Measurements from ENCODE around the gene ZBTB8B. TPM values are rescaled to one million over a fixed set of nuclear protein-coding genes. Genes with fewer than 3 reads are reported as not detected.
"Not testable (repeated sequence)": the region's sequence is repeated elsewhere in the genome, so short reads cannot be mapped to it uniquely, and the experiment has no call there.

ZBTB8B gene
- total RNA-seq, 1 donor from 2014 or later = not detected

DNA sequence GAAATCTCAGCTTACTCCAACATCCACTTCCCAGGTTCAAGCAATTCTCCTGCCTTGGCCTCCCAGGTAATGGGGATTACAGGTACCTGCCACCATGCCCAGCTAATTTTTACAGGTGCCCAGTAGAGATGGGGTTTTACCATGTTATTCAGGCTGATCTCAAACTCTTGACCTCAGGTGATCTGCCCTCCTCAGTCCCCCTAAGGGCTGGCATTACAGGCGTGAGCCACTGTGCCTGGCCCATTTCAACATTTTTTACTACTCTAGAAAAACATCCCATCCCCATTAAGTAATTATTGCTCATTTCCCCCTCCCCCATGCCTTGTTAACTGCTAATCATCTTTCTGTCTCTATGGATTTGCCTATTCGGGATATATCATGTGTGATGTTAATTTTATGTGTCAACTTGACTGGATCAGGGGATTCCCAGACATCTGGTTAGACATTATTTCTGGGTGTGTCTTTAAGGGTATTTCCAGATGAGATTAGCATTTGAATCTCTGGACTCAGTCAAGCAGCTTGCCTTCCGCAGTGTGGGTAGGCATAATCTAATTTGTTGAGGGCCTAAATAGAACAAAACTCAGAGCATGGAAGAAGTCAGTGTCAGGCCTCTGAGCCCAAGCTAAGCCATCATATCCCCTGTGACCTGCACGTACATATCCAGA lies 33.0 kb upstream of the ZBTB8B start:
- intact Hi-C loops (cut with DNase I) = no loop called here
- DNase-seq (ENCODE audit: extremely low spot score in 2 of 2) = no peak
- Histone ChIP-seq H3K36me3 (no peaks in the 10 kb centered on the region), H3K4me1 (peaks cover 2% of the 10 kb centered on the region), H3K27ac (no peak overlapping the region), H3K4me3 (no peak overlapping the region), H3K27me3 (no peaks in the 10 kb centered on the region), H3K9me3 (no peaks in the 10 kb centered on the region)
- TF ChIP-seq POLR2AphosphoS5 (IDR thresholded peaks at IDR 0.05; ENCODE audit: insufficient read depth in 1 of 2, low read depth in 1 of 2) (no peak), POLR2A (IDR thresholded peaks at IDR 0.05) (no peak)
- TF ChIP-seq, protein P1, sequence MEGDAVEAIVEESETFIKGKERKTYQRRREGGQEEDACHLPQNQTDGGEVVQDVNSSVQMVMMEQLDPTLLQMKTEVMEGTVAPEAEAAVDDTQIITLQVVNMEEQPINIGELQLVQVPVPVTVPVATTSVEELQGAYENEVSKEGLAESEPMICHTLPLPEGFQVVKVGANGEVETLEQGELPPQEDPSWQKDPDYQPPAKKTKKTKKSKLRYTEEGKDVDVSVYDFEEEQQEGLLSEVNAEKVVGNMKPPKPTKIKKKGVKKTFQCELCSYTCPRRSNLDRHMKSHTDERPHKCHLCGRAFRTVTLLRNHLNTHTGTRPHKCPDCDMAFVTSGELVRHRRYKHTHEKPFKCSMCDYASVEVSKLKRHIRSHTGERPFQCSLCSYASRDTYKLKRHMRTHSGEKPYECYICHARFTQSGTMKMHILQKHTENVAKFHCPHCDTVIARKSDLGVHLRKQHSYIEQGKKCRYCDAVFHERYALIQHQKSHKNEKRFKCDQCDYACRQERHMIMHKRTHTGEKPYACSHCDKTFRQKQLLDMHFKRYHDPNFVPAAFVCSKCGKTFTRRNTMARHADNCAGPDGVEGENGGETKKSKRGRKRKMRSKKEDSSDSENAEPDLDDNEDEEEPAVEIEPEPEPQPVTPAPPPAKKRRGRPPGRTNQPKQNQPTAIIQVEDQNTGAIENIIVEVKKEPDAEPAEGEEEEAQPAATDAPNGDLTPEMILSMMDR (IDR thresholded peaks at IDR 0.05) = no peak

DNA sequence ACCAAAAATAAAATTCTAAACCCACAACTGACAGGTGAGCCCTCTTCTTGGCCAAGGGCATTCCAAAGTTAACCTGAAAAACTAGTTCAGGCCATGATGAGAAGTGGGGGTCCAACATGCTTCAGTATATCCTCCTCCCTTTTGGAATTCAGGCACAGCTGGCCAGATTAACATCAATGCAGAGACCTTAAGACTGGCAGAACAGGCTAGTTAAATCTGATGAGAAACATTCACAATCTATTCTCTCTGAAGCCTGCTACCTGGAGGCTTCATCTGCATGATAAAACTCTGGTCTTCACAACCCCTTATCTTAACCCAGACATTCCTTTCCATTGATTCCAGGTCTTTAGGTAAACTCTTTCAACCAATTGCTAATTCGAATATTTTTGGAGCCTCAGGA lies 26.7 kb upstream of the ZBTB8B start:
- no peaks in the 10 kb centered on the region for H3K36me3 ChIP-seq
- no peaks in the 10 kb centered on the region for H3K9me3 ChIP-seq
- no peaks in the 10 kb centered on the region for H3K4me1 ChIP-seq
- no peak overlapping the region for H3K27ac ChIP-seq
- no peak for TF ChIP-seq POLR2A (IDR thresholded peaks at IDR 0.05)
- TF ChIP-seq, protein P1 (IDR thresholded peaks at IDR 0.05) = no peak
- no peak for TF ChIP-seq POLR2AphosphoS5 (IDR thresholded peaks at IDR 0.05; ENCODE audit: insufficient read depth in 1 of 2, low read depth in 1 of 2)
- intact Hi-C loops (cut with DNase I) = no loop called here
- no peaks in the 10 kb centered on the region for H3K27me3 ChIP-seq
- H3K4me3 ChIP-seq = no peak overlapping the region
- DNase-seq (ENCODE audit: extremely low spot score in 2 of 2) = no peak

DNA sequence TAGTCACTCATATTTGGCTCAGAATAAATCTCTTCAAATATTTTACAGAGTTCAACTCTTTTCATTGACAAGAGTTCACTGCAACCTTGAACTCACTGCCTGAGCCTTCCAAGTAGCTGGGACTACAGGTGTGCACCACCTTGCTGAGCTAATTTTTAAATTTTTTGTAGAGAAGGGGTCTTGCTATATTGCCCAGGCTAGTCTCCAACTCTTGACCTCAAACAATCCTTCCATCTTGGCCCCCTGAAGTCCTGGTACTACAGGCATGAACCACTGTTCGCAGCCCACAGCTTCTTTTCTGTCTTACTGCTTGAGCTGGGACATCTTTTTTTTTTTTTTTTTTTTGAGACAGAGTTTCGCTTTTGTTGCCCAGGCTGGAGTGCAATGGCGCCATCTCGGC lies 26.1 kb upstream of the ZBTB8B start:
- H3K9me3 ChIP-seq; intact Hi-C loops (cut with DNase I); H3K36me3 ChIP-seq; H3K4me3 ChIP-seq; H3K4me1 ChIP-seq; DNase-seq (ENCODE audit: extremely low spot score in 2 of 2); H3K27me3 ChIP-seq; H3K27ac ChIP-seq: not testable (repeated sequence)

DNA sequence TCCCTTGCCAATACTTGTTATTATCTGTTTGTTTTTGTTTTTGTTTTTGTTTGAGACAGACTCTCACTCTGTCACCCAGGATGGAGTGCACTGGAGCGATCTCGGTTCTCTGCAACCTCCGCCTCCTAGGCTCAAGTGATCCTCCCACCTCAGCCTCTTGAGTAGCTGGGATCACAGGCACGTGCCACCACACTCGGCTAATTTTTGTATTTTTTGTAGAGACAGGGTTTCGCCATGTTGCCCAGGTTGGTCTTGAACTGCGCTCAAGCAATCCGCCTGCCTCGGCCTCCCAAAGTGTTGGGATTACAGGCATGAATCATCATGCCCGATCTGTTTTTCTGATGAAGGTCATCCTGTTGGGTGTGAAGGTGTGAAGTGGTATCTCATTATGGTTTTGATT lies 23.4 kb upstream of the ZBTB8B start:
- not testable (repeated sequence) for DNase-seq (ENCODE audit: extremely low spot score in 2 of 2); H3K36me3 ChIP-seq; H3K27ac ChIP-seq

DNA sequence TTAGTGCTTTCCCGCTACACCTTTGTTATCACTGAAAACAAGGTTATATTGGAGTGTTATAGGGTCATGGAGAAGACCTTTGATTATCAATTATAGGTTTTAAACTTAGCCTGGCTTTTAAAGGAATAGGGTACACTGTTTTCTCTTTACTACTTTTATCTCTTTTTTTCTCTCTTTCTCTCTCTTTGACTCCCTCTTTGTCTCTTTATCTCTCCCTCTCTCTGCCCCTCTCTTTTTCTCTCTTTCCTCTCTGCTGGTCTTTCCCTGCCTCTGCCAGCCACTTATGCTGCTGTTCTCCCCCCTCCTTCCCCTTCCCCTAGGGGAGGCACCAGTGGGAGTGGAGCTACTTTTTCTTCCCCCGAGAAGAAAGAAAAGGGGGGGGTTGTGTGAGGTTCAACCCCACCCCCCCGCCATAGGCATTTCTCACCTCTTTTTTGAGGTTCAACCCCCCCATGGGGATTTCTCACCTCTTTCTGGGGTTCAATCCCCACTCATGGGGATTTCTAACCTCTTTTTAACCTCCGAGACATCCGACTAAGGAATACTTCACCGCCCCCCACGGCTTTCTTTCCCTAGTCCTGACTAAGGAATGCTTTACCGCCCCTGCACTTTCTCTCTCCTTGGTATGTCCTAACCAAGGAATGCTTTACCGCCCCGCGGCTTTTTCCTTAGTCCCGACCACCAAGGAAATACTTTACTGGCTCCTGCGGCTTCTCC lies 17.2 kb upstream of the ZBTB8B start:
- Histone ChIP-seq H3K9me3 (no peaks in the 10 kb centered on the region), H3K4me3 (peak overlapping the region in 1 of 2 donors; percentile 16), H3K4me1 (no peaks in the 10 kb centered on the region), H3K27ac (no peak overlapping the region), H3K27me3 (no peaks in the 10 kb centered on the region), H3K36me3 (no peaks in the 10 kb centered on the region)
- TF ChIP-seq POLR2AphosphoS5 (IDR thresholded peaks at IDR 0.05; ENCODE audit: insufficient read depth in 1 of 2, low read depth in 1 of 2) (no peak), POLR2A (IDR thresholded peaks at IDR 0.05) (no peak)
- TF ChIP-seq, protein P1 (IDR thresholded peaks at IDR 0.05) = no peak
- no peak for DNase-seq (ENCODE audit: extremely low spot score in 2 of 2)
- intact Hi-C loops (cut with DNase I) = no loop called here

More for the DNA sequence above, 23.4 kb upstream of the ZBTB8B start:
- H3K4me1 ChIP-seq; H3K27me3 ChIP-seq; intact Hi-C loops (cut with DNase I); H3K9me3 ChIP-seq; H3K4me3 ChIP-seq: not testable (repeated sequence)

DNA sequence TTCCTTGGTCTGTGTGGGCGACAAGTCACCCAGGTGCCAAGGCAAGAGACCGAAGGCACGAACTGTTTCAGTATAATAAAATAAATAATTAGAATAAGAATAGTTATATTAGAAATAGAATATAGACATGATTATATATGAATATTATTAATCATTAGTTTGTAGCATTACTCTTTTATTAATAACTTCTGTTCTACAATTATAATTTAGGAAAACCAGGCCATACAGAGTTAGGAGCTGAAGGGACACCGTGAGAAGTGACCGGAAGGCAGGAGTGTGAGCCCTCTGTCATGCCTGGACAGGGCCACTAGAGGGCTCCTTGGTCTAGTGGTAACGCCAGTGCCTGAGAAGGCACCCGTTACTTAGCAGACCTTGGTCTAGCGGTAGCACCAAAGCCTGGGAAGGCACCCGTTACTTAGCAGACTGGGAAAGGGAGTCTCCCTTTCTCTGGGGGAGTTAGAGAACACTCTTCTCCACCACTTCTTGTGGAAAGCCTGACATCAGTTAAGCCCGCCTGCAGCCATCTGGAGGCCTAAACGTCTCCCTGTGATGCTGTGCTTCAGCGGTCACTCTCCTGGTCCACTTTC lies 16.6 kb upstream of the ZBTB8B start:
- H3K36me3 ChIP-seq; H3K27ac ChIP-seq; H3K27me3 ChIP-seq; intact Hi-C loops (cut with DNase I); H3K9me3 ChIP-seq; DNase-seq (ENCODE audit: extremely low spot score in 2 of 2); H3K4me1 ChIP-seq: not testable (repeated sequence)
- H3K4me3 ChIP-seq = peak overlapping the region in 1 of 2 donors; percentile 16
- TF ChIP-seq, protein P1 (IDR thresholded peaks at IDR 0.05) = peak; percentile 25 to 82 (median 43)

Measured in vagina (tissue), 2 donors.